GM21529 (cell line): ENCODE measurements around the gene PRDM13.
"Not testable (repeated sequence)": the region's sequence is repeated elsewhere in the genome, so short reads cannot be mapped to it uniquely, and the experiment has no call there.

ENCODE experiments used
- ATAC-seq: cut with Tn5 transposase; IDR thresholded peaks from one replicate; pipeline ENCODE4 v1.9.1; 2021; ENCODE audit not compliant: unreplicated experiment

The PRDM13 gene

GRCh38 chr6:99622044-99622443 is 15.4 kb downstream of the PRDM13 start:
- not testable (repeated sequence) for ATAC-seq

GRCh38 chr6:99629293-99629692 is 22.7 kb downstream of the PRDM13 start:
- no peak for ATAC-seq

DNA sequence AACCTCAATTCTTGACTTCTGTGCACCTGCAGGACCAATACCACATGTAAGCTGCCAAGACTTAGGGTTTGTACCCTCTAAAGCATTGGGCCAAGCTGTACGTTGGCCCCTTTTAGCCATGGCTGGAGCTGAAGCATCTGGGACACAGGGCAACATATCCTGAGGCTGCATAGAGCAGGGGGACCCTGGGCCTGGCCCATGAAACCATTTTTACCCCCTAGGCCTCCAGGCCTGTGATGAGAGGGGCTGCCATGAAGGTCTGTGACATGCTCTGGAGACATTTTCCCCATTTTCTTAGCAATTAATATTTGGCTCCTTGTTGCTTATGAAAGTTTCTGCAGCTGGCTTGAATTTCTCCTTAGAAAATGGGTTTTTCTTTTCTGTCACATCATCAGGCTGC is 31.0 kb downstream of the PRDM13 start:
- ATAC-seq: no peak

GRCh38 chr6:99638358-99638757 is 31.7 kb downstream of the PRDM13 start:
- not testable (repeated sequence) for ATAC-seq

GRCh38 chr6:99641270-99641669 is 34.6 kb downstream of the PRDM13 start:
- no peak for ATAC-seq

DNA sequence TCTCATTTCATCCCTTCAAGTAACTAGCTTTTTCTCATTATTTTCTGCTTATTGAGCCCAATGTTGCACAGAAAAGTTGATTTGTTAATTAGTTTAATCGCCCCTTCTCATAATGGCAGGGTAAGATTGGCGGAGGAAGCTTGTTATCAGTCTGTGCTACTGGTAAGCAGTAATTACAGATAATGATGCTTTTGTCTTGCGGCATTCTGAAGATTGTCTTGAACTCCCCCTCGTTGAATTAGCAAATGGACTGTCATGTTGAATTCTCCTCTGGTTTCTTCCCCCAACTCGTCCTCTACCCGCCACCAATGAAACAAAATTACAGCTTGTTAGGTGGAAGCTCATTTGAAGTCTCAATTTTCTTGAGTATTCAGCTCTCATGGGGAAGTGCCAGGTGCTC is 39.4 kb downstream of the PRDM13 start:
- ATAC-seq: no peak

- not testable (repeated sequence) for ATAC-seq
Observed at GRCh38 chr6:99650091-99650571, 43.5 kb downstream of the PRDM13 start.

DNA sequence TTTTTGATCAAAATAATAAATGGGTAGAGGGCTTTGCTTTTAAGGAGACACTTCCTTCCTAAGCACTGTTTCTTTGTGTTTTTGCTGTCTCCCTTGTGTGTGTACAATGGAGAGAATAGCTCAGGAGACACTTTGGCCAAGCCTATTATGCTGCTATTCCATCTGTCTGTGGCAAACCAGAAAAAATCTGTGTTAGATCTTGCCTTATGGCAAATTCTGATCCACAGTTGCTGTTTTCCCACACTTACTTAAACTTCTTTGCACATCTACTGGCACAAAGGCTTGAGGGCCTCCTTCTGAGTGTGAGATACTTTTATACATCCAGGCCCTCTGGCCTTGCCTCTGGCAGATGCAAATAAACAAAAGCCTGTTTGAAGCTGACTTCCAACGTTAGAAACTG is 53.6 kb downstream of the PRDM13 start:
- ATAC-seq: no peak

DNA sequence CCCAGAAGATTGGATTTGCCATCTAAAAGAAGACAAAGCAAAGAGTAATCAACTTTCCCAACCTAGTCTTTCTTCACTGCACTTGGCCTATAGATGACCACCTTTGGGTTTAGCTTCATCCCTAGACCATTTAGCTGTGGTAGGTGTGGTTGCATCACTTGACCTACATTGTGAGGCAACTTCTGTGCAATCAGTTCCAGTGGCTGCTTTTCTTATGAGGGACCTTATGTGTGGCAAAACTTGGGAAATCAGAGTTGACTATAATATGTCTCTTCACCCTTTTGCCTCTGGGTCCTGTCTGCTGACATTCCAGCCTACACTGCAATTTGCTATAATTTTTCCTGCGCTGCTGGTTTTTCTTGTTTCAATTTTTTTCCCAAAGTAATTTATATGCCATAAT is 55.2 kb downstream of the PRDM13 start:
- no peak for ATAC-seq

DNA sequence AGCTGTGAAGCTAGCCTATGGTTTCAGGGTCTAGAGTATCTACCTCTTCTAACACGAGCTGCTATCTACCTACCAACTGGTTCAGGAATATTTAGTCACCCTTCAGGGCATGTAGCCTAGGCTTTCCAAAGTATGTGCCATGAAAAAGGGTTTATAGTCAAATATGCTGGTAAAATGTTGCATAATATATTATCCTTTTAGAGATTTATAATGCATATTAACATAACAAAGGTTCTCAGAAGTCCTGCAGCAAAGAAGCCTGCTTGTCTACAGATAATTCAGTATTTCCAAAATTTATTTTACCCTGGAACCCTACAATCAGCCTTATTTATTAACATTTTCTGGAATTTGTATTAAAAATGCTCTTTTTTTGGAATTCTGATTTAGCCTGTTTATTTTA is 56.0 kb downstream of the PRDM13 start:
- no peak for ATAC-seq
